SKM-1 (cell line): ENCODE measurements around the gene DIP2A.

Experiments
- DNase-seq: peaks from one replicate; lab custom pipeline; 2025; ENCODE audit not compliant: unreplicated experiment; lab: John Stamatoyannopoulos, UW

The DIP2A gene, protein sequence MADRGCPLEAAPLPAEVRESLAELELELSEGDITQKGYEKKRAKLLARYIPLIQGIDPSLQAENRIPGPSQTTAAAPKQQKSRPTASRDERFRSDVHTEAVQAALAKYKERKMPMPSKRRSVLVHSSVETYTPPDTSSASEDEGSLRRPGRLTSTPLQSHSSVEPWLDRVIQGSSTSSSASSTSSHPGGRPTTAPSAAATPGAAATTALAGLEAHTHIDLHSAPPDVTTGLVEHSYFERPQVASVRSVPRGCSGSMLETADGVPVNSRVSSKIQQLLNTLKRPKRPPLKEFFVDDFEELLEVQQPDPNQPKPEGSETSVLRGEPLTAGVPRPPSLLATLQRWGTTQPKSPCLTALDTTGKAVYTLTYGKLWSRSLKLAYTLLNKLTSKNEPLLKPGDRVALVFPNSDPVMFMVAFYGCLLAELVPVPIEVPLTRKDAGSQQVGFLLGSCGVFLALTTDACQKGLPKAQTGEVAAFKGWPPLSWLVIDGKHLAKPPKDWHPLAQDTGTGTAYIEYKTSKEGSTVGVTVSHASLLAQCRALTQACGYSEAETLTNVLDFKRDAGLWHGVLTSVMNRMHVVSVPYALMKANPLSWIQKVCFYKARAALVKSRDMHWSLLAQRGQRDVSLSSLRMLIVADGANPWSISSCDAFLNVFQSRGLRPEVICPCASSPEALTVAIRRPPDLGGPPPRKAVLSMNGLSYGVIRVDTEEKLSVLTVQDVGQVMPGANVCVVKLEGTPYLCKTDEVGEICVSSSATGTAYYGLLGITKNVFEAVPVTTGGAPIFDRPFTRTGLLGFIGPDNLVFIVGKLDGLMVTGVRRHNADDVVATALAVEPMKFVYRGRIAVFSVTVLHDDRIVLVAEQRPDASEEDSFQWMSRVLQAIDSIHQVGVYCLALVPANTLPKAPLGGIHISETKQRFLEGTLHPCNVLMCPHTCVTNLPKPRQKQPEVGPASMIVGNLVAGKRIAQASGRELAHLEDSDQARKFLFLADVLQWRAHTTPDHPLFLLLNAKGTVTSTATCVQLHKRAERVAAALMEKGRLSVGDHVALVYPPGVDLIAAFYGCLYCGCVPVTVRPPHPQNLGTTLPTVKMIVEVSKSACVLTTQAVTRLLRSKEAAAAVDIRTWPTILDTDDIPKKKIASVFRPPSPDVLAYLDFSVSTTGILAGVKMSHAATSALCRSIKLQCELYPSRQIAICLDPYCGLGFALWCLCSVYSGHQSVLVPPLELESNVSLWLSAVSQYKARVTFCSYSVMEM (N-terminal part only)

GRCh38 chr21:46458315-46459023, at the start of gene DIP2A:
TSS of gene DIP2A (plus strand) at chr21:46458891. CDS start at chr21:46459132, 241 bp downstream.
- DNase-seq = peak; percentile 95

GRCh38 chr21:46409641-46410406, 48.9 kb upstream of the DIP2A start:
- DNase-seq = no peak

- no peak for DNase-seq
Observed at GRCh38 chr21:46410516-46410915, 48.2 kb upstream of the DIP2A start.

DNA sequence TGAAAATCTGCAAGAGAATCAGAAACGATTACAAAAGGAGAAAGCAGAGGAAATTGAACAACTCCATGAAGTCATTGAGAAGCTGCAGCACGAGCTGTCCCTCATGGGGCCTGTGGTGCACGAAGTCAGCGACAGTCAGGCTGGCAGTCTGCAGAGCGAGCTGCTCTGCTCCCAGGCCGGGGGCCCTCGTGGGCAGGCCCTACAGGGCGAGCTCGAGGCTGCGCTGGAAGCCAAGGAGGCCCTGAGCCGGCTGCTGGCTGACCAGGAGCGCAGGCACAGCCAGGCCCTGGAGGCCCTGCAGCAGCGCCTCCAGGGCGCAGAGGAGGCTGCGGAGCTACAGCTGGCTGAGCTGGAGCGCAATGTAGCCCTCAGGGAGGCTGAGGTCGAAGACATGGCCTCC, 47.5 kb upstream of the DIP2A start:
- no peak for DNase-seq

GRCh38 chr21:46411691-46412090, 47.0 kb upstream of the DIP2A start:
- DNase-seq = no peak

DNA sequence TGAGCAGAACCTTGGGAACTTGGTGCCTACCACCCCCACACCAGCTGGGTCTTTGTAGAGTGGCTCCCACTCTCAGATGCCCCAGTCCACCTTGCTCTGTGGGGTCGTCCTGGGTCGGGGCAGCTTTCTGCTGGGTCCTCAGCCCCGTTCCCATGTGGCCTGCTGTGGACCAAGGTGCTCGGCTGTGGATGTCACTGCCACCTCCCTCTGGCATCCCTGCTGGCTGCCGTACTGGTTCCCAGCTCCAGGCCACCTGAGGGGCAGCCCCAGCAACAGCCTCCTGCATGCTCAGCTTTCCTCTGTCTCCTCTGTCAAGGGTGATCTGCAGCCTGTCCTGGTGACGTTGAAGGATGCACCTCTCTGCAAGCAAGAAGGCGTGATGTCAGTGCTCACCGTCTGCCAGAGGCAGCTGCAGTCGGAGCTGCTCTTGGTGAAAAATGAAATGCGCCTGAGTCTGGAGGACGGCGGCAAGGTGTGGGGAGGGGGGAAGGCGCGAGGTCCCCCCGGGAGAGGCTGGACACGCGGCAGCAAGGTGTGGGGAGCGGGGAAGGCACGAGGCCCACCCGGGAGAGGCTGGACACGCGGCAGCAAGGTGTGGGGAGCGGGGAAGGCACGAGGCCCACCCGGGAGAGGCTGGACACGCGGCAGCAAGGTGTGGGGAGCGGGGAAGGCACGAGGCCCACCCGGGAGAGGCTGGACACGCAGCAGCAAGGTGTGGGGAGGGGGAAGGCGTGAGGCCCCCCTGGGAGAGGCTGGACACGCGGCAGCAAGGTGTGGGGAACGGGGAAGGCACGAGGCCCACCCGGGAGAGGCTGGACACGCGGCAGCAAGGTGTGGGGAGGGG, 45.9 kb upstream of the DIP2A start:
- DNase-seq = no peak

- DNase-seq = no peak
Observed at GRCh38 chr21:46413365-46413696, 45.4 kb upstream of the DIP2A start.

- no peak for DNase-seq
Observed at GRCh38 chr21:46414965-46415275, 43.8 kb upstream of the DIP2A start.

DNA sequence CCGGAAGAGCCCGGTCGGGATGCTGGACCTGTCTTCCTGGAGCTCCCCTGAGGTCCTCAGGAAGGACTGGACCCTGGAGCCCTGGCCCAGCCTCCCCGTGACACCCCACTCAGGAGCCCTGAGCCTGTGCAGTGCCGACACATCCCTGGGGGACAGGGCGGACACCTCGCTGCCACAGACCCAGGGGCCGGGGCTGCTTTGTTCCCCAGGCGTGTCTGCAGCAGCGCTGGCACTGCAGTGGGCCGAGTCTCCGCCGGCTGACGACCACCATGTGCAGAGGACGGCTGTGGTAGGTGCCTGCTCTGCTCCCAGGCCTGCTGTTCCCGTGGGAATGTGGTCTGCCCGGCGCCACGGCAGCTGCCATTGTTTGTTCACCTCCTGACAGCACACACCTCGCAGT, 42.1 kb upstream of the DIP2A start:
- DNase-seq = no peak

DNA sequence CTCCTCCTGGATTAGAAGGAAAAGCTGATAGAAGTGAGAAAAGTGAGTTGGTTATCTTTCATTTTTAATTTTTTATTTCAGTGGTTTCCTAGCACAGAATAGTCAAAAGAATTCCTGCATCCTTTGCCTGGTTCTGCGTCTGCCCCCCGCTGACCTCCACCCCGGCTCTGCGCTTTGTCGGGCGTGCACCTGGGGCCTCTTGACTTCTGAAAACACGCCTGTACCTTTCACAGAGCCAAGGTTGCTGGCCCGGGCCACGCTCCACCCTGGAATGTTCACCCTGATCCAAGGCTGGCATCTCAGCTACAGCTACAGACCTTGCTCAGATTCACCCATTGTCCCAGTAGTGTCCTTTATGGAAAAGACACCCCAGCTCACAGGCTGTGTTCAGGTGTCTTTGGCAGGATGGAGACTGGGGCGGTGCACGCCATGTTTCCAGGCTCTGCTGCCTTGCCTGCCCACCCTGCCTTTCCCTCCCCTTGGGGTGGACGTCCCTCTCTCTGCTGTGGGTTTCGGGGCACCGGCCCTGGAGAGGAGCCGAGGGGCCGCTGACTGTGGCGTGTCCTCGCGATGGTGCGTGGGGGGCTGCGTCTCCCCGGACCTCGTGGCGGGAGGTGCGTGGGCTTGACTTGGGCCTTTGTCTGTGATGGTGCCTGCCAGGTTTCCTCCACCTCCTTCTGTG, 40.3 kb upstream of the DIP2A start:
- no peak for DNase-seq

DNA sequence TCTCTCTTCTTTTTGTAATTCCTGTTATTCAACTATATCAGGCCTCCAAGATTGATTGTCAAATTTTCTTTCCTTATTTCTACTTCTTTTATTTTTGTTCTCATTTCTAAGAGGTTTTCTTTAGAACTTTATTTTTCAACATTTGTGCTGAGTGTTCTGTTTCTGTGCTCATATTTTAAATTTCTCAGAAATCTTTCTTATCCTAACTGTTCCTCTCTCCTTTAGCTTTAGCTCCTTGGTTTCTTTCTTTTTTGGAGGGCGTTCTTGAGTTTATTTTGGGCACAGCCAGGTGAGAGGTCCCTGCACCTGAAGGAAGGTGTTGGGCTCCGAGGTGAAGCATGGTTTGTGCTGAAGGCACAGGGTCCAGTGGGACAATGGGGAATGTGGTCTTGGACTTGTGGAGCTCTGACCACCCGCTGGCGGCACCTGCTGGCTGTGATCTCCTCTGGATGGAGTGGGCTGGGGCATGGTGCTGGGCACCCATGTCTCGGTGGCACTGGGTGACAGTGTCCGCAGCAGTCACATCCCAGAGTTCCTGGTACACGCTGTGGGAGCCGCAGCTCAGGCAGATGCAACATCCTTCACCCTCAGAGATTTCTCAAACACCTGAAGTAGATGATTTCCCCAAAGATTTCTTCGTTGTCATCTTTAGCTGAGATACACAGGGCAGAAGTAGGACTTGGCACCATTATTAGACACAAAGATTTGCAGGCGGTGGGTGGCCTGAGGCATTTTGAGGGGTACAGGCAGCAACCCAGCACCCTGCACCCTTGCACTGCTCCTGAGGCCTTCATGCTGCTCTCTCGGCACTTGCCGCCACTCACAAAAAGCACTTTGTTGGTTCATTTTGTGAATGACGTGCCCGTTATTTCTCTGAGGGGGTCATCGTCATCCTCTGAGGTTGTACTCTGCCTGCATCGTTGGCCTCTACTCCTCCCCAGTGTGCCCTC, 38.2 kb upstream of the DIP2A start:
- DNase-seq = no peak

DNA sequence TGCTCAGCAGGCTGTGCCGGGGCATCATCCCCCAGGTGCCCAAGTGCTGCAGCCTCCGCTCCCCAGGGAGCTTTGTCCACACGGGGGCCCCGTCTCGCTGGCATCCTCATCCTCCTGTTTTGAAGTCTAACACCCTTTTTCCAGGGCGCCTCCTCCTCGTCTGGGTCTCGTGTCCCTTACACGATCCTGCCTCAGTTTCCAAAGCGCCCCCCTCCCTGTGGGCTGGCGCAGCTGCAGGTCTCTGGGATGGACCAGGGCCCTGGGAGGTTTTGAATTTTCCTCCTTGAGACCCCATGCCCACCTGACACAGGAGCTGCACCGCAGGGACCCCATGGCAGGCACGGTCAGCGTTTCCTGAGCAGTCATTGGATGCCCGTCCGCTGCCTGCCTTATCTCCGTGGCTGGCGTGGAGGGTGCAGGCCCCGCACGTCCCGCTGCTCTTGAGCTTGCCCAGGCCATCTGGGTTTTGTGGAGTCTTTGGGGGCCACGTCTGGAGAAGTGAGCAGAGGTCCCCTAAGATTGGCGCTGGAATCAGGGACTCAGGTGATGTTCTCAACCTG, 37.4 kb upstream of the DIP2A start:
- no peak for DNase-seq

- DNase-seq = no peak
Observed at GRCh38 chr21:46421756-46422555, 36.7 kb upstream of the DIP2A start.

GRCh38 chr21:46422636-46423241, 36.0 kb upstream of the DIP2A start:
- no peak for DNase-seq

- no peak for DNase-seq
Observed at GRCh38 chr21:46423546-46424038, 35.1 kb upstream of the DIP2A start.

DNA sequence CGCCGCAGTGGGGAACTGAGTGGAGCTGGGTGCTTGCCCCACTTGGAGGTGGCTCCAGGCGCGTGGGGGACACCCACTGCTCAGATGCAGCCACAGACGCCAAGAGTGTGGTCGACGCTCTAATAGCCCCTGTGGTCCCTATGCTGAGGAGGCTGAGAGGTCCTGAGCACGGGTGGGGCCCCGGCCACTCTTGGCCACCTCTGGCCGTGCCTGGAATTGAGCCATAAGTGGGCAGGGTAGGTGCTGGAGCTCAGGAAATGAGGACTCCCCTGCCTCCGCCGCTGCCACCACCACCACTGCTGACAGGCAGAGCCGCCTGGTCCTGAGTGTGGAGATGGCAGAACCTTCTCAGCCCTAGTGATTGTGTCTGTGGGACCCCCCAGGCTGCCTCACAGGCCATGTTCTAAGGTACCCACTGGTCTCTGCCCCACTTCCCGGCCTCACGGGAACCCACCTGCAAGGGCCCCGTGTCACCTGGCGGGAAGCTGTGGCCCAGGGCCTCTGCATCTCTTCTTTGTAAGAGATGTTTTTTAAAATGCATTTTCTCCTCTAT, 34.6 kb upstream of the DIP2A start:
- no peak for DNase-seq
